GM20000 (cell line): ENCODE measurements around the gene MVB12A.

ENCODE experiments used
- DNase-seq: peaks from one replicate; pipeline ENCODE4 v3.0.0; 2012; ENCODE audit warnings: low spot score
- TF ChIP-seq, protein P1 (sequence below): IDR thresholded peaks from 2 replicates; pipeline ENCODE4 v1.5.1; 2012; ENCODE audit warnings: mild to moderate bottlenecking, control low read depth; ENCODE audit errors: extremely low read depth, missing control alignments

MVB12A gene

DNA sequence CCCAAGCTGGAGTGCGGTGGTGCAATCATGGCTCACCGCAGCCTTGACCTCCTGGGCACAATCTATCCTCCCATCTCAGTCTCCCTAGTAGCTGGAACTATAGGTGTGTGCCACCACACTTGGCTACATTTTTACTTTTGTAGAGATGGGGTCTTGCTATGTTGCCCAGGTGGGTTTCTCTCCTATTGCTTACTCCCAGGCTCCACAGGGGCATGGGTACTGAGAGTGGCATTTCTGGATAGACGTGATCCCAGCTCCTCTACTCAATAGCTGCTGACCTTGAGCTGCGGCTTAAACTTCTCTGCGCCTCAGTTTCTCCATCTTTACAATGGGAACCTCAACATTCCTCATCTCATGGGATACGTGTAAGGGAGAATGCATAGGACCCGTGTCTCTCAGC, 11.6 kb downstream of the MVB12A start:
- no peak for DNase-seq
- TF ChIP-seq, protein P1, sequence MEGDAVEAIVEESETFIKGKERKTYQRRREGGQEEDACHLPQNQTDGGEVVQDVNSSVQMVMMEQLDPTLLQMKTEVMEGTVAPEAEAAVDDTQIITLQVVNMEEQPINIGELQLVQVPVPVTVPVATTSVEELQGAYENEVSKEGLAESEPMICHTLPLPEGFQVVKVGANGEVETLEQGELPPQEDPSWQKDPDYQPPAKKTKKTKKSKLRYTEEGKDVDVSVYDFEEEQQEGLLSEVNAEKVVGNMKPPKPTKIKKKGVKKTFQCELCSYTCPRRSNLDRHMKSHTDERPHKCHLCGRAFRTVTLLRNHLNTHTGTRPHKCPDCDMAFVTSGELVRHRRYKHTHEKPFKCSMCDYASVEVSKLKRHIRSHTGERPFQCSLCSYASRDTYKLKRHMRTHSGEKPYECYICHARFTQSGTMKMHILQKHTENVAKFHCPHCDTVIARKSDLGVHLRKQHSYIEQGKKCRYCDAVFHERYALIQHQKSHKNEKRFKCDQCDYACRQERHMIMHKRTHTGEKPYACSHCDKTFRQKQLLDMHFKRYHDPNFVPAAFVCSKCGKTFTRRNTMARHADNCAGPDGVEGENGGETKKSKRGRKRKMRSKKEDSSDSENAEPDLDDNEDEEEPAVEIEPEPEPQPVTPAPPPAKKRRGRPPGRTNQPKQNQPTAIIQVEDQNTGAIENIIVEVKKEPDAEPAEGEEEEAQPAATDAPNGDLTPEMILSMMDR: no peak

DNA sequence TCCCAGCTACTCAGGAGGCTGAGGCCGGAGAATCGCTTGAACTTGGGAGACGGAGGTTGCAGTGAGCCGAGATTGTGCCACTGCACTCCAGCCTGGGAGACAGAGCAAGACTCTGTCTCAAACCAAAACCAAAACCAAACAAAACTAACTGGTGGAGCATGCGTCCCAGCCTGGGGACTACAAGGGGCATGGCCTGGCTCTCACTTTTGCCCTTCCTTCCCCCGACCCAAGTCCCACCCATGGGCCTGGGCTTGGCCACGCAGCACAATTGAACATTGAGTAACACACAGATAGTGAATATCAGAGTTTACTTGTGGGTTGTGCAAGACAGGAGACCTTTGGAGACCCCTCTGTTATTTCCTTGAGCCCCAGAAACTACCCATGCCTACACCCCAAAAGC, 15.4 kb downstream of the MVB12A start:
- DNase-seq: no peak
- TF ChIP-seq, protein P1: no peak

DNA sequence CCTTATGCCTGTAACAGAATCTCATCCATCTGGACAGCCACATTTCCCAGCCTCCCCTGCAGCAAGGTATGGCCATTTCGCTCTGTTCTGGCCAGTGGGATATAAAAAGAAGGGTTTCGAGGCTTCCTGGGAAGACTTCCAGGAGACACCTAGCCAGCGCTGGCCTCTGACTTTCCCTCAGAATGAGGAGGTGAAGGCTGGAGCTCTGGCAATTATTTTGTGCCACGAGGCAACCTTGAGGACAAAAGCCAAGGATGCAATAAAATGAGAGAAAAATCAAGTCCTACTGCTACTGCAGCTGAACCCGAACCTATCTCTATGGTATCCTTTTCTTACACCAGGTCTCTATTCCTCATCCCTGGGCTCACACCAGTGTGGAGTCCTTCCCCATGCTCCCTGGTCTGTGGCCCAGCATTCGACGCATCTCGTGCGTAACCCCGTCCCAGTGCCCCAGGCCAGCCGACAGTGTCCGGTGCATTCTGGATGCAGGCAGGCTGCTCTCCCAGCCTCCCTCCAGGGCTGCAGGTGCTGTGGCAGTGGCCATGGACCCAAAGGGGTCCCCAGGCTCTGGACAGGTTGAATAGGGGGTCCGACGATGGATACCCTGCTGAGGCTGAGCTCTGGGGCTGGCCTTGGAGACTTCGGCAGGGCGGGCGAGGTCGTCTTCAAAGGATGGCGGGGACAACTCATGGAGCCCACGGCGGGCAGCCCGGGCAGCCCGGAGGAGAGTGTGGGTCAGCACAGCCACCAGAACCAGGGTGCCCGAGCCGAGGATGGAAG, 16.4 kb downstream of the MVB12A start:
- DNase-seq: no peak
- TF ChIP-seq, protein P1: no peak

DNA sequence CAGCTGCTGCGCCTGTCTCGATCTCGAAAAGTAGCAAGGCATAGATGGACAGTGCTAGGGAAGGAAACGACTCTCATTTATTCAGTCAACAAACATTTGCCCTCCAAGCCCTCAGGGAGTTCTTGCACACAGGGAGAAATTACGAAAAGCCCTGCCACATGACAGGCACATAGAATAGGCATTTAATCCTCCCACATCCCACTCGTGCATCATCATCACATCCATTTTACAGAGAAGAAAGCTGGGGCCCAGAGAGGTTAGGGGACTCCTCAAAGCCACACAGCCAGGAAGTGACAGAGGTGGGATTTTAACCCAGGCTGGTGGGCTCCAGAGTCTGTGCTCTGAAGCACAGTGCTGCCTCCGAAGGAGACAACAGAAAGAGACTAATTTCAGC, 17.0 kb downstream of the MVB12A start:
- no peak for DNase-seq
- TF ChIP-seq, protein P1: no peak

DNA sequence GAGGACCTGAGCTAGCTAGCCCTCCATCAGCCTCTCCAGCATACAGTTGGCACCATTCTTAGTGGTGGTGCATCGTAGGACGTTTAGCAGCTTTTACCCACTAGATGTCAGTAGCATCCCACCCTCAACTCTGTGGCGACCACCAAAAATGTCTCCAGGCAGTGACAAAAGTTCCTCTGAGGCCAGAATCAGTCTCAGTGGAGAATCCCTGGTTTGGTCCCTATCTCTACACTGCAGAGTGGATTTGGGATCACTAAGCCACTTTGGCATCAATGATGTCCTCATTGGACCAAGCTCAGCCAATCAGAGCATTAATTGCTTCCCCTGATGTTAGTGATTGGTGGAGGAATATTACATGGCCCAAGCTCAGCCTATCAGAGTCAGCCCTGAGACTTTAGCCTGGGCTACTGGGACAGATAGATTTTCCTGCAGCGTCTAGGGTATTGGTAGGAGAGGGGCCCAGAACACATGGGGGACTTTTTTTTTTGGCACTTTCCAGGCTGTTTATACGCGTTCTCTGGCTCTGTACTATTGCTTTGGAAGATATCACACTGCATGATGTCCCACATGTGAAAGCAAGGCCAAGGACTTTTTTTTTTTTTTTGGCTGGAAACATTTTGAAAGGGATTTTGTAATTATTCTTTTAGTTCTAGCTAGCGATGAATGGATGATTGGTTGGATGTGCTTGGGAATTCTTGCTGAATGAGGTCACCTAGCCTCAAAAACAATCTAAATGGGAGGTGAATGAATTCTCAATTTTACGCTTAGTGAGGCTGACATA, 21.6 kb downstream of the MVB12A start:
- DNase-seq: peak; percentile 42

DNA sequence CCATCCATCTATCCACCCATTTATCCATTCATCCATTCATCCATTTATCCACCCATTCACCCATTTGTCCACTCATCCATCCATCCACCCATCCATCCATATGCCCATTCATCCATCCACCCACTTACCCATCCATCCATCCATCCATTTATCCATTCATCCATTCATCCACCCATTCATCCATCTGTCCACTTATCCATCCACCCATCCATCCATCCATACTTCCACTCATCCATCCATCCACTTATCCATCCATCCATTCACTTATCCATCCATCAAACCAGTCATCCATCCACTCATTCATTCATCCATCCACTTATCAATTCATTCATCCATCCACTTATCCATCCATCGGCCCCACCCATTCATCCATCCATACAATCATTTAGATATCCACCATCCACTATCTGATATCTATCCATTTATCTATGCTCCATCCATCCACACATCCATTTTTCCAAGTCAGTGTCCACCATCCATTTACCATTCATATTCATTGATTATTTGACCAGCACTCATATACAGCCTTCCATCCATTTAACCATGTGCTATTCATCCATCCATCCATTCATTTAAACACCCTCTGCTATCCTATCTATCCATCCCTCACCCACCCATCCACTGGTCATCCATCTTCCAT, 25.8 kb downstream of the MVB12A start:
- TF ChIP-seq, protein P1: no peak
- no peak for DNase-seq

More for the DNA sequence above, 21.6 kb downstream of the MVB12A start:
- TF ChIP-seq, protein P1: peak; percentile 58

DNA sequence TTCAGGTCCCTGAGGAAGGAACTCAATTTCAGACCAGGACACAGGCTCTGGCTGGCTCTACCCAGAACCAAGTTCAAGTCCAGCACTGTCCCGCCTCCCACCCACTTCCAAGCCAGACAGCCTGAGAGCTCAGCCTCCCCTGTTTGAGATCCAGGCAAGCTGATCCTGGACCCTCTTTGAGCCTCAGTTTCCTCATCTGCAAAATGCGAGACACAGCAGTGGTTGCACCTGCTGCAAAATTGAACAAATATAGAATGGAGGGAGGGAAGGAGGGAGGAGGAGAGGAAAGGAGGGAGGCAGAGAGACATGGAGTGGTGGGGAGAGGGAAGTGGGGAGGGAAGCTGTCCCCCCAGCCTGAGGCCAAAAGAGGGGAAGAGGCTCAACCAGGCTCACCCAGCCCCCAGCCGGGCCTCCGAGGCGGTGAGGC, 27.9 kb downstream of the MVB12A start:
- DNase-seq: no peak
- TF ChIP-seq, protein P1: no peak
